Measurements from ENCODE around the gene NBEA. TPM values are rescaled to one million over a fixed set of nuclear protein-coding genes. Genes with fewer than 3 reads are reported as not detected.
"Not testable (repeated sequence)": the region's sequence is repeated elsewhere in the genome, so short reads cannot be mapped to it uniquely, and the experiment has no call there.

NBEA gene
- total RNA-seq, 1 experiment from 2014 or later = 4.1 TPM

DNA sequence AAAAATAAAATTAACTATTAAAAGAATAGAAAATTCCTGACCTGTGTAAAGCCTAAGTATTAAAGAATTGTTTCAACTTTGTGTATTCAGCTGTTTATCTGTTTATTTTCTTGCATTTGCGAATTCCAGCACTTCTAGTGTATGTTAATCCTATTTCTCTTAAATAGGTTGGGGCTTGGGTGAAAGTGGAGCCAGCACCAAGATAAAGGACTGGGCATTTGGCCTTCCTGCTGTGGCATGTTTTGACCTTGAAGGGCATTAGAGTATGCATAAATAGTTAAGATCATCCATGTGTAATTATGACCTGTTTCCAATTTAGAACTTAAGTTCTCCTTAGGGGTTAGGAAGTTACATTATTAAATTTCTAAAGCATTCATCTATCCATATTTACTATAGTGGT is 151.3 kb downstream of the NBEA start:
- no peak for TF ChIP-seq RAD21 (IDR thresholded peaks at IDR 0.05; ENCODE audit: low read depth)
- no peaks in the 10 kb centered on the region for H3K27me3 ChIP-seq (ENCODE audit: insufficient read depth, low read length)
- H3K4me2 ChIP-seq (ENCODE audit: low read length) = no peak overlapping the region
- ChIA-PET RAD21 (ENCODE audit: low non-redundant PET in 1 of 2, low total read pairs in 2 of 2, uncharacterized antibody in 2 of 2, unreplicated experiment in 2 of 2) (interaction anchor here in 1 of 2 experiments (0.7 kb wide), 1 partner anchor 680 kb away, joined by 3 read pairs; no protein-coding TSS in a partner anchor), POLR2A (no interaction called here), CTCF (no interaction called here)
- BruUV-seq (replicated peaks) = no TSS peak
- no peaks in the 10 kb centered on the region for H3K79me2 ChIP-seq (ENCODE audit: insufficient read depth, low read length)
- H3K9me2 ChIP-seq (ENCODE audit: insufficient read depth) = no peaks in the 10 kb centered on the region
- no peak overlapping the region for H2AFZ ChIP-seq (ENCODE audit: low read depth, low read length, poor library complexity, severe bottlenecking)
- ATAC-seq (no peak), DNase-seq (ENCODE audit: low read depth, low spot score) (no peak)
- H3K27ac ChIP-seq (ENCODE audit: low read depth, low read length) = no peak overlapping the region
- intact Hi-C loops (cut with micrococcal nuclease) = no loop called here
- H3K9ac ChIP-seq (ENCODE audit: low read length) = no peak overlapping the region
- no peaks in the 10 kb centered on the region for H4K20me1 ChIP-seq (ENCODE audit: insufficient read depth)
- H3K36me3 ChIP-seq (ENCODE audit: control insufficient read depth in 1 of 2, insufficient read depth in 2 of 2, low read length in 2 of 2) = no peaks in the 10 kb centered on the region
- H3K9me3 ChIP-seq (ENCODE audit: control insufficient read depth in 1 of 2, insufficient read depth in 1 of 2, low read depth in 1 of 2, low read length in 2 of 2) = no peaks in the 10 kb centered on the region
- H3K4me3 ChIP-seq (replicated peaks in 1 of 2; ENCODE audit: low read depth in 1 of 2, low read length in 2 of 2) = no peak overlapping the region
- no peaks in the 10 kb centered on the region for H3K4me1 ChIP-seq (ENCODE audit: control insufficient read depth in 1 of 2, insufficient read depth in 2 of 2, low read length in 2 of 2)

DNA sequence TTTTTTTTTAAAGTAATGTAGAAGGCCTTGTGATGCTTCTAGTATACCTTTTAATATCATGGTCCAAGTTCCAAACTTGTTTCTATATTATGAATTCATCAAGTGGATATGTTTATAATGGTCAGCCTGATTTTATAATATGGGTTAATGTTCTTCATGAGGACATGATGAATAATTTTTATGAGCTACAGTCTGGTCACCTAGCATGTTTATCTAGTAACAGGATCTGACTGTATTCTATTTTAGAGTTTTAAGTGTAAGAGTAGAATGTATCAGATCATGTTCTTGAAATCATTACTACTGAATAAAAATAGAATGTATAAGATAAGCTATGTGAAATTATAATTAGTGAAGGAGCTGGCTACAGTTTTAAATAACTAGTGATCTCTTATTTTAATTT is 164.7 kb downstream of the NBEA start:
- H3K9ac ChIP-seq (ENCODE audit: low read length); H3K4me3 ChIP-seq (replicated peaks in 1 of 2; ENCODE audit: low read depth in 1 of 2, low read length in 2 of 2); H4K20me1 ChIP-seq (ENCODE audit: insufficient read depth); DNase-seq (ENCODE audit: low read depth, low spot score); H3K79me2 ChIP-seq (ENCODE audit: insufficient read depth, low read length); H3K36me3 ChIP-seq (ENCODE audit: control insufficient read depth in 1 of 2, insufficient read depth in 2 of 2, low read length in 2 of 2); H3K4me1 ChIP-seq (ENCODE audit: control insufficient read depth in 1 of 2, insufficient read depth in 2 of 2, low read length in 2 of 2); ATAC-seq; H3K27me3 ChIP-seq (ENCODE audit: insufficient read depth, low read length); H3K9me2 ChIP-seq (ENCODE audit: insufficient read depth); POLR2A ChIA-PET; H3K27ac ChIP-seq (ENCODE audit: low read depth, low read length); CTCF ChIA-PET; RAD21 ChIA-PET (ENCODE audit: low non-redundant PET in 1 of 2, low total read pairs in 2 of 2, uncharacterized antibody in 2 of 2, unreplicated experiment in 2 of 2); H2AFZ ChIP-seq (ENCODE audit: low read depth, low read length, poor library complexity, severe bottlenecking); BruUV-seq (replicated peaks); H3K9me3 ChIP-seq (ENCODE audit: control insufficient read depth in 1 of 2, insufficient read depth in 1 of 2, low read depth in 1 of 2, low read length in 2 of 2); intact Hi-C loops (cut with micrococcal nuclease); H3K4me2 ChIP-seq (ENCODE audit: low read length): not testable (repeated sequence)

DNA sequence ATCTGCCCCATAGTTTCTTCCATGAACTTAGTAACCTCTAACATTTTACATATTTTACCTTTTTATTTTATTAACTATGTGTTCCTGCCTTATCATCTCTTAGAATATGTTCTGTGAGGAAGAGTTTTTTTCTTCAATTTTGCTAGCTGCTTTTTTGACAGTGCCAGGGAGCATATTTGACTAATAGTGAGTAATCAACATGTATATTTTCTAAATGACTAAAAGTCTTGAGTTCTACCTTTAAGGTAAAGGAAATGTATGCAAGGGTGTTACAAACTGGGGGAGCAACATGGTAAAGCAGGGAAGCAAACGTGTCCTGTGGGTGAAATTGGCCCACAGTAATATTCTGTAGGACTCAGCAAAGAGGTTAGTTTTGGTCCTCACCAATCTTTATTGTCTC is 165.5 kb downstream of the NBEA start:
- TF ChIP-seq, protein P1, sequence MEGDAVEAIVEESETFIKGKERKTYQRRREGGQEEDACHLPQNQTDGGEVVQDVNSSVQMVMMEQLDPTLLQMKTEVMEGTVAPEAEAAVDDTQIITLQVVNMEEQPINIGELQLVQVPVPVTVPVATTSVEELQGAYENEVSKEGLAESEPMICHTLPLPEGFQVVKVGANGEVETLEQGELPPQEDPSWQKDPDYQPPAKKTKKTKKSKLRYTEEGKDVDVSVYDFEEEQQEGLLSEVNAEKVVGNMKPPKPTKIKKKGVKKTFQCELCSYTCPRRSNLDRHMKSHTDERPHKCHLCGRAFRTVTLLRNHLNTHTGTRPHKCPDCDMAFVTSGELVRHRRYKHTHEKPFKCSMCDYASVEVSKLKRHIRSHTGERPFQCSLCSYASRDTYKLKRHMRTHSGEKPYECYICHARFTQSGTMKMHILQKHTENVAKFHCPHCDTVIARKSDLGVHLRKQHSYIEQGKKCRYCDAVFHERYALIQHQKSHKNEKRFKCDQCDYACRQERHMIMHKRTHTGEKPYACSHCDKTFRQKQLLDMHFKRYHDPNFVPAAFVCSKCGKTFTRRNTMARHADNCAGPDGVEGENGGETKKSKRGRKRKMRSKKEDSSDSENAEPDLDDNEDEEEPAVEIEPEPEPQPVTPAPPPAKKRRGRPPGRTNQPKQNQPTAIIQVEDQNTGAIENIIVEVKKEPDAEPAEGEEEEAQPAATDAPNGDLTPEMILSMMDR (IDR thresholded peaks at IDR 0.05 in 2 of 3, conservative IDR thresholded peaks at IDR 0.05 in 1 of 3; ENCODE audit: borderline replicate concordance in 1 of 3, insufficient read depth in 1 of 3, low read depth in 2 of 3, low read length in 2 of 3) = no peak
- TF ChIP-seq CBX3 (IDR thresholded peaks at IDR 0.05; ENCODE audit: low read depth) (no peak), EGR1 (IDR thresholded peaks at IDR 0.05; ENCODE audit: low read depth) (no peak), TCF7L2 (IDR thresholded peaks at IDR 0.05; ENCODE audit: borderline replicate concordance, extremely low read depth, insufficient read depth, insufficient read length) (no peak), SP1 (IDR thresholded peaks at IDR 0.05; ENCODE audit: low read depth) (no peak)
- H3K79me2 ChIP-seq (ENCODE audit: insufficient read depth, low read length) = no peaks in the 10 kb centered on the region
- H3K27ac ChIP-seq (ENCODE audit: low read depth, low read length) = no peak overlapping the region
- BruUV-seq (replicated peaks) = no TSS peak
- H3K4me3 ChIP-seq (replicated peaks in 1 of 2; ENCODE audit: low read depth in 1 of 2, low read length in 2 of 2) = no peak overlapping the region
- intact Hi-C loops (cut with micrococcal nuclease) = no loop called here
- no peaks in the 10 kb centered on the region for H3K9me3 ChIP-seq (ENCODE audit: control insufficient read depth in 1 of 2, insufficient read depth in 1 of 2, low read depth in 1 of 2, low read length in 2 of 2)
- ChIA-PET RAD21 (ENCODE audit: low non-redundant PET in 1 of 2, low total read pairs in 2 of 2, uncharacterized antibody in 2 of 2, unreplicated experiment in 2 of 2) (no interaction called here), CTCF (no interaction called here), POLR2A (no interaction called here)
- H3K4me1 ChIP-seq (ENCODE audit: control insufficient read depth in 1 of 2, insufficient read depth in 2 of 2, low read length in 2 of 2) = no peaks in the 10 kb centered on the region
- no peak for ATAC-seq
- no peak overlapping the region for H2AFZ ChIP-seq (ENCODE audit: low read depth, low read length, poor library complexity, severe bottlenecking)
- H3K4me2 ChIP-seq (ENCODE audit: low read length) = no peak overlapping the region
- no peaks in the 10 kb centered on the region; the same call in 1 of the 2 replicates for H4K20me1 ChIP-seq (ENCODE audit: insufficient read depth)
- H3K36me3 ChIP-seq (ENCODE audit: control insufficient read depth in 1 of 2, insufficient read depth in 2 of 2, low read length in 2 of 2) = no peaks in the 10 kb centered on the region
- H3K9me2 ChIP-seq (ENCODE audit: insufficient read depth) = no peaks in the 10 kb centered on the region
- DNase-seq (ENCODE audit: low read depth, low spot score) = no peak
- H3K9ac ChIP-seq (ENCODE audit: low read length) = no peak overlapping the region
- no peaks in the 10 kb centered on the region for H3K27me3 ChIP-seq (ENCODE audit: insufficient read depth, low read length)

DNA sequence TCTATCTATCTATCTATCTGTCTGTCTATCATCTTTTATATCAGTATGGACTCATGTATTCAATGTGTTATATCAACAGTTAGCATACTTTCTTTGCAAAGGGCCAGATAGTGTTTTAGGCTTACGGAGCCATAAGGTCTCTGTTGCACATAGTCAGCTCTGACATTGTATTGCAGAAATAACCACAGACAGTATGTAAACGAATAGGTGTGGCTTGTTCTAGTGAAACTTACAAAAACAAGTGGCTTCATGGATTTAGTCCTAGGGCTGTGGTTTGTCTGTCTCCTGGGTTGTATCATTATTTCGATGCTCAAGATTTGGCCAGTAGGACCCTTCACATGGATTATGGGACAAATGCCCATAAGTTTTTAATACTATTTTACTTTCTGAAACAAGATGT is 171.5 kb downstream of the NBEA start:
- RAD21 ChIA-PET (ENCODE audit: low non-redundant PET in 1 of 2, low total read pairs in 2 of 2, uncharacterized antibody in 2 of 2, unreplicated experiment in 2 of 2); H3K36me3 ChIP-seq (ENCODE audit: control insufficient read depth in 1 of 2, insufficient read depth in 2 of 2, low read length in 2 of 2); H3K4me1 ChIP-seq (ENCODE audit: control insufficient read depth in 1 of 2, insufficient read depth in 2 of 2, low read length in 2 of 2); H3K4me2 ChIP-seq (ENCODE audit: low read length); H3K9me3 ChIP-seq (ENCODE audit: control insufficient read depth in 1 of 2, insufficient read depth in 1 of 2, low read depth in 1 of 2, low read length in 2 of 2); BruUV-seq (replicated peaks); H2AFZ ChIP-seq (ENCODE audit: low read depth, low read length, poor library complexity, severe bottlenecking); H3K27ac ChIP-seq (ENCODE audit: low read depth, low read length); CTCF ChIA-PET; intact Hi-C loops (cut with micrococcal nuclease); H3K4me3 ChIP-seq (replicated peaks in 1 of 2; ENCODE audit: low read depth in 1 of 2, low read length in 2 of 2); POLR2A ChIA-PET; DNase-seq (ENCODE audit: low read depth, low spot score); H3K27me3 ChIP-seq (ENCODE audit: insufficient read depth, low read length); H4K20me1 ChIP-seq (ENCODE audit: insufficient read depth); H3K9ac ChIP-seq (ENCODE audit: low read length); H3K9me2 ChIP-seq (ENCODE audit: insufficient read depth); H3K79me2 ChIP-seq (ENCODE audit: insufficient read depth, low read length); ATAC-seq: not testable (repeated sequence)
